ENCODE measurements around the gene UBASH3B.

UBASH3B gene

GRCh38 chr11:122734848-122735496, 79.5 kb downstream of the UBASH3B start:
- DNase-seq = no peak

GRCh38 chr11:122737951-122738693, 82.6 kb downstream of the UBASH3B start:
- DNase-seq = no peak

GRCh38 chr11:122741613-122742300, 86.2 kb downstream of the UBASH3B start:
- no peak for DNase-seq

GRCh38 chr11:122742301-122743018, 86.9 kb downstream of the UBASH3B start:
- DNase-seq = no peak

GRCh38 chr11:122743097-122743741, 87.7 kb downstream of the UBASH3B start:
- no peak for DNase-seq

GRCh38 chr11:122743949-122744348, 88.4 kb downstream of the UBASH3B start:
- no peak for DNase-seq

- DNase-seq = no peak
These were observed 88.8 kb downstream of the UBASH3B start for GRCh38 chr11:122744357-122744756.

- DNase-seq = no peak
These were observed 89.6 kb downstream of the UBASH3B start for GRCh38 chr11:122745111-122745510.

GRCh38 chr11:122746050-122746478, 90.5 kb downstream of the UBASH3B start:
- DNase-seq = no peak

GRCh38 chr11:122746611-122747244, 91.2 kb downstream of the UBASH3B start:
- no peak for DNase-seq

GRCh38 chr11:122747351-122747781, 91.8 kb downstream of the UBASH3B start:
- peak; percentile 36 for DNase-seq

GRCh38 chr11:122749005-122749687, 93.6 kb downstream of the UBASH3B start:
- DNase-seq = peak; percentile 97

GRCh38 chr11:122750049-122750448, 94.5 kb downstream of the UBASH3B start:
- no peak for DNase-seq

GRCh38 chr11:122751292-122752070, 96.0 kb downstream of the UBASH3B start:
- peak; percentile 63 for DNase-seq

GRCh38 chr11:122754028-122754427, 98.5 kb downstream of the UBASH3B start:
- DNase-seq = no peak

GRCh38 chr11:122754553-122755322, 99.2 kb downstream of the UBASH3B start:
- no peak for DNase-seq

- DNase-seq = no peak
These were observed 99.9 kb downstream of the UBASH3B start for GRCh38 chr11:122755409-122755808.

- DNase-seq = no peak
These were observed 100.4 kb downstream of the UBASH3B start for GRCh38 chr11:122755941-122756340.

GRCh38 chr11:122756417-122756816, 100.9 kb downstream of the UBASH3B start:
- no peak for DNase-seq

- DNase-seq = no peak
These were observed 101.7 kb downstream of the UBASH3B start for GRCh38 chr11:122757201-122757600.
